HEK293T (cell line): ENCODE data around the gene TMEM143.

Source experiments
- BHLHE40 ChIP-seq: fragments of 450-650 bp; IDR thresholded peaks from 2 replicates; pipeline ENCODE4 v1.6.1; 2016; ENCODE audit warnings: mild to moderate bottlenecking, moderate library complexity, borderline replicate concordance
- CTBP1 ChIP-seq: fragments of 450-650 bp; IDR thresholded peaks from 2 replicates; pipeline ENCODE4 v1.6.1; 2016; ENCODE audit warnings: borderline replicate concordance
- ELF4 ChIP-seq: fragments of 450-650 bp; IDR thresholded peaks from 2 replicates; pipeline ENCODE4 v1.6.1; 2017; ENCODE audit warnings: antibody characterized with exemption
- FOXM1 ChIP-seq: fragments of 450-650 bp; IDR thresholded peaks from 2 replicates; pipeline ENCODE4 v1.6.1; 2017; ENCODE audit warnings: mild to moderate bottlenecking, borderline replicate concordance
- L3MBTL2 ChIP-seq: fragments of 450-650 bp; conservative IDR thresholded peaks from 2 replicates; pipeline ENCODE4 v1.6.1; 2016; ENCODE audit warnings: mild to moderate bottlenecking
- TARDBP ChIP-seq: fragments of 450-650 bp; IDR thresholded peaks from 2 replicates; pipeline ENCODE4 v1.6.1; 2016

- TF ChIP-seq FOXM1 = no peak
- no peak for TF ChIP-seq ELF4
- TF ChIP-seq CTBP1 = no peak
- TF ChIP-seq TARDBP = no peak
- TF ChIP-seq BHLHE40 = no peak
- TF ChIP-seq L3MBTL2 = no peak
Observed at GRCh38 chr19:48290401-48290770, 73.4 kb downstream of the TMEM143 start.
